ENCODE results near the gene C2orf42. TPM values are rescaled to one million over a fixed set of nuclear protein-coding genes. Genes with fewer than 3 reads are reported as not detected.
A peak's percentile ranks its signal among the peaks of the same experiment; 100 is the strongest.
"Not testable (repeated sequence)": the region's sequence is repeated elsewhere in the genome, so short reads cannot be mapped to it uniquely, and the experiment has no call there.

The C2orf42 gene
- total RNA-seq, 2 experiments from 2014 or later = 30.9 to 33.8 TPM

GRCh38 chr2:70148211-70148760, 42.5 kb downstream of the C2orf42 start:
- Mint-ChIP-seq H3K4me1 (peaks cover 27% of the 10 kb centered on the region), H3K36me3 (peaks cover 20% of the 10 kb centered on the region)
- H3K9me3 Mint-ChIP-seq; DNase-seq; H3K4me3 Mint-ChIP-seq; ATAC-seq (ENCODE audit: low read depth); H3K27ac Mint-ChIP-seq; POLR2A ChIA-PET; H3K27me3 Mint-ChIP-seq: not testable (repeated sequence)

GRCh38 chr2:70145851-70146739, 44.7 kb downstream of the C2orf42 start:
- ATAC-seq (ENCODE audit: low read depth) (peak; percentile 6), DNase-seq (no peak)
- POLR2A ChIA-PET = interaction anchor here (0.6 to 5.8 kb wide), 3 partner anchors 60 to 342 kb away, joined by 3 to 77 read pairs (median 4); partner anchors contain the start of gene MXD1
- Mint-ChIP-seq H3K9me3 (no peaks in the 10 kb centered on the region), H3K4me1 (peaks cover 36% of the 10 kb centered on the region), H3K36me3 (peaks cover 18% of the 10 kb centered on the region), H3K4me3 (peak overlapping the region; percentile 49), H3K27ac (peak overlapping the region; percentile 87), H3K27me3 (no peaks in the 10 kb centered on the region)

- no peak for ATAC-seq (ENCODE audit: low read depth)
- H3K27ac Mint-ChIP-seq = peak overlapping the region; percentile 27
Observed at GRCh38 chr2:70145144-70145490, 45.7 kb downstream of the C2orf42 start.

GRCh38 chr2:70144443-70145143, 46.2 kb downstream of the C2orf42 start:
- DNase-seq (no peak), ATAC-seq (ENCODE audit: low read depth) (no peak)
- POLR2A ChIA-PET = interaction anchor here (0.8 to 14.6 kb wide), 5 partner anchors 46 to 231 kb away, joined by 3 to 444 read pairs (median 5); partner anchors contain the start of genes C2orf42, MXD1 and PCBP1
- H3K9me3 Mint-ChIP-seq = no peaks in the 10 kb centered on the region
- H3K36me3 Mint-ChIP-seq = peaks cover 13% of the 10 kb centered on the region
- H3K4me1 Mint-ChIP-seq = peaks cover 49% of the 10 kb centered on the region
- peak overlapping the region; percentile 79 for H3K27ac Mint-ChIP-seq
- no peak overlapping the region for H3K4me3 Mint-ChIP-seq
- H3K27me3 Mint-ChIP-seq = no peaks in the 10 kb centered on the region

More at GRCh38 chr2:70145144-70145490, 45.7 kb downstream of the C2orf42 start:
- DNase-seq = no peak
- POLR2A ChIA-PET = interaction anchor here (1.1 to 5.8 kb wide), 3 partner anchors 46 to 231 kb away, joined by 3 to 77 read pairs (median 3); partner anchors contain the start of genes C2orf42 and MXD1
- Mint-ChIP-seq H3K4me3 (no peak overlapping the region), H3K9me3 (no peaks in the 10 kb centered on the region), H3K4me1 (peaks cover 46% of the 10 kb centered on the region), H3K27me3 (no peaks in the 10 kb centered on the region), H3K36me3 (peaks cover 14% of the 10 kb centered on the region)

- H3K9me3 Mint-ChIP-seq = no peaks in the 10 kb centered on the region
- ATAC-seq (ENCODE audit: low read depth) = peak; percentile 11
- H3K4me3 Mint-ChIP-seq = peak overlapping the region; percentile 89
- DNase-seq = no peak
- H3K36me3 Mint-ChIP-seq = peaks cover 4% of the 10 kb centered on the region
- no peaks in the 10 kb centered on the region for H3K27me3 Mint-ChIP-seq
- peaks cover 47% of the 10 kb centered on the region for H3K4me1 Mint-ChIP-seq
- peak overlapping the region; percentile 98 for H3K27ac Mint-ChIP-seq
- POLR2A ChIA-PET = interaction anchor here (0.6 to 14.6 kb wide), 19 partner anchors 10 to 269 kb away, joined by 3 to 444 read pairs (median 5); partner anchors contain the start of genes C2orf42, MXD1, PCBP1 and SNRPG
Observed at GRCh38 chr2:70143314-70144150, 47.3 kb downstream of the C2orf42 start.

- Mint-ChIP-seq H3K27me3 (no peaks in the 10 kb centered on the region), H3K27ac (peak overlapping the region; percentile 98), H3K4me3 (peak overlapping the region; percentile 89), H3K9me3 (no peaks in the 10 kb centered on the region), H3K36me3 (peaks cover 4% of the 10 kb centered on the region), H3K4me1 (peaks cover 52% of the 10 kb centered on the region)
- ATAC-seq (ENCODE audit: low read depth) (peak; percentile 69), DNase-seq (peak; percentile 100)
- POLR2A ChIA-PET = interaction anchor here (0.6 to 14.6 kb wide), 22 partner anchors 9 to 229 kb away, joined by 3 to 444 read pairs (median 5); partner anchors contain the start of genes C2orf42, MXD1, PCBP1 and SNRPG
Observed at GRCh38 chr2:70142590-70143313, 48.1 kb downstream of the C2orf42 start.

- DNase-seq = no peak
- ATAC-seq (ENCODE audit: low read depth) = peak; percentile 44
- Mint-ChIP-seq H3K4me3 (peak overlapping the region; percentile 89), H3K27me3 (no peaks in the 10 kb centered on the region), H3K9me3 (no peaks in the 10 kb centered on the region), H3K4me1 (peaks cover 57% of the 10 kb centered on the region), H3K36me3 (peaks cover 7% of the 10 kb centered on the region), H3K27ac (peak overlapping the region; percentile 98)
- POLR2A ChIA-PET = interaction anchor here (0.6 to 14.6 kb wide), 20 partner anchors 9 to 228 kb away, joined by 3 to 444 read pairs (median 5); partner anchors contain the start of genes C2orf42, MXD1, PCBP1 and SNRPG
Observed at GRCh38 chr2:70141902-70142589, 48.8 kb downstream of the C2orf42 start.

GRCh38 chr2:70141212-70141901, 49.5 kb downstream of the C2orf42 start:
- peaks cover 52% of the 10 kb centered on the region for H3K4me1 Mint-ChIP-seq
- POLR2A ChIA-PET = interaction anchor here (0.6 to 14.6 kb wide), 10 partner anchors 9 to 227 kb away, joined by 3 to 444 read pairs (median 21); partner anchors contain the start of genes C2orf42, MXD1 and PCBP1
- DNase-seq (peak; percentile 65), ATAC-seq (ENCODE audit: low read depth) (peak; percentile 43)
- peaks cover 7% of the 10 kb centered on the region for H3K36me3 Mint-ChIP-seq
- peak overlapping the region; percentile 89 for H3K4me3 Mint-ChIP-seq
- peak overlapping the region; percentile 98 for H3K27ac Mint-ChIP-seq
- H3K27me3 Mint-ChIP-seq = no peaks in the 10 kb centered on the region
- H3K9me3 Mint-ChIP-seq = no peaks in the 10 kb centered on the region

- POLR2A ChIA-PET = interaction anchor here (0.8 to 14.6 kb wide), 6 partner anchors 8 to 227 kb away, joined by 5 to 444 read pairs (median 41); partner anchors contain the start of genes MXD1 and PCBP1
- DNase-seq (no peak), ATAC-seq (ENCODE audit: low read depth) (no peak)
- Mint-ChIP-seq H3K27ac (peak overlapping the region; percentile 98), H3K4me1 (peaks cover 50% of the 10 kb centered on the region), H3K9me3 (no peaks in the 10 kb centered on the region), H3K4me3 (peak overlapping the region; percentile 89), H3K27me3 (no peaks in the 10 kb centered on the region), H3K36me3 (peaks cover 5% of the 10 kb centered on the region)
Observed at GRCh38 chr2:70140791-70141211, 50.0 kb downstream of the C2orf42 start.

GRCh38 chr2:70134323-70134983, 56.4 kb downstream of the C2orf42 start:
- POLR2A ChIA-PET = interaction anchor here (2.8 to 14.6 kb wide), 6 partner anchors 8 to 220 kb away, joined by 16 to 444 read pairs (median 94); partner anchors contain the start of genes MXD1 and PCBP1
- H3K9me3 Mint-ChIP-seq; DNase-seq; H3K27me3 Mint-ChIP-seq; ATAC-seq (ENCODE audit: low read depth); H3K36me3 Mint-ChIP-seq: not testable (repeated sequence)
- peak overlapping the region; percentile 84 for H3K4me3 Mint-ChIP-seq
- H3K4me1 Mint-ChIP-seq = peaks cover 63% of the 10 kb centered on the region
- H3K27ac Mint-ChIP-seq = peak overlapping the region; percentile 96

Data from activated naive CD8-positive, alpha-beta T cell treated with anti-CD3 and anti-CD28 coated beads, Interleukin-2, amount 10 ng/mL, durations not matched to agents 7 days and 5 days (primary cell).